Epithelial cell of esophagus (primary cell): ENCODE data around the gene ODAD4.
A peak's percentile ranks its signal among the peaks of the same experiment; 100 is the strongest.

Experiments used
- DNase-seq: peaks from one replicate; pipeline ENCODE4 v3.0.0; 2010; ENCODE audit warnings: low read depth
- H3K4me3 ChIP-seq: 2 replicates; pipeline ENCODE4 v1.5.1; 2011; ENCODE audit warnings: mild to moderate bottlenecking, low read length, control low read depth
- TF ChIP-seq, protein P1 (sequence below): IDR thresholded peaks from 2 replicates; pipeline ENCODE4 v1.5.1; 2011; ENCODE audit warnings: low read depth, mild to moderate bottlenecking, low read length, control low read depth, inconsistent platforms; ENCODE audit not compliant: insufficient read depth; ENCODE audit errors: missing control alignments

ODAD4 gene

DNA sequence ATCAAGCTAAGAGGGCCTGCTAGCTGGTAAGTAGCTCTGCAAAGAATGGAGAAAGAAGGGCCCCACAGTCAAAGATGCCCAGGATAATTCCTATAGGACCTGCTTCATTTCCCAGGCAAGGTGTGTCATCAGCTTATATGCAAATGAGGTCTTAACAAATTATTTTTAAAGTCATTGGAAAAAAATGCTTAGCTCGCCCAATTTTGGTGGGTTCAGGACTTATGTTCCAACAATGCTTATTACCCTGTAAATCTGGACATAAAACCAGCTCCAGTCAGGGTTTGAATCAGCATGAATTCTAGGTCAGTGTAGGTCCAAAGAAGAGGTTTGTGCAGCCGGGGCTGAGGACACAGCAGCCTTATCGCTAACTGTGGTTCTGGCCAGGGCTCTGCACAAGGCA is 37.0 kb upstream of the ODAD4 start:
- no peak overlapping the region for H3K4me3 ChIP-seq
- DNase-seq, result no peak
- TF ChIP-seq, protein P1, sequence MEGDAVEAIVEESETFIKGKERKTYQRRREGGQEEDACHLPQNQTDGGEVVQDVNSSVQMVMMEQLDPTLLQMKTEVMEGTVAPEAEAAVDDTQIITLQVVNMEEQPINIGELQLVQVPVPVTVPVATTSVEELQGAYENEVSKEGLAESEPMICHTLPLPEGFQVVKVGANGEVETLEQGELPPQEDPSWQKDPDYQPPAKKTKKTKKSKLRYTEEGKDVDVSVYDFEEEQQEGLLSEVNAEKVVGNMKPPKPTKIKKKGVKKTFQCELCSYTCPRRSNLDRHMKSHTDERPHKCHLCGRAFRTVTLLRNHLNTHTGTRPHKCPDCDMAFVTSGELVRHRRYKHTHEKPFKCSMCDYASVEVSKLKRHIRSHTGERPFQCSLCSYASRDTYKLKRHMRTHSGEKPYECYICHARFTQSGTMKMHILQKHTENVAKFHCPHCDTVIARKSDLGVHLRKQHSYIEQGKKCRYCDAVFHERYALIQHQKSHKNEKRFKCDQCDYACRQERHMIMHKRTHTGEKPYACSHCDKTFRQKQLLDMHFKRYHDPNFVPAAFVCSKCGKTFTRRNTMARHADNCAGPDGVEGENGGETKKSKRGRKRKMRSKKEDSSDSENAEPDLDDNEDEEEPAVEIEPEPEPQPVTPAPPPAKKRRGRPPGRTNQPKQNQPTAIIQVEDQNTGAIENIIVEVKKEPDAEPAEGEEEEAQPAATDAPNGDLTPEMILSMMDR, result no peak

DNA sequence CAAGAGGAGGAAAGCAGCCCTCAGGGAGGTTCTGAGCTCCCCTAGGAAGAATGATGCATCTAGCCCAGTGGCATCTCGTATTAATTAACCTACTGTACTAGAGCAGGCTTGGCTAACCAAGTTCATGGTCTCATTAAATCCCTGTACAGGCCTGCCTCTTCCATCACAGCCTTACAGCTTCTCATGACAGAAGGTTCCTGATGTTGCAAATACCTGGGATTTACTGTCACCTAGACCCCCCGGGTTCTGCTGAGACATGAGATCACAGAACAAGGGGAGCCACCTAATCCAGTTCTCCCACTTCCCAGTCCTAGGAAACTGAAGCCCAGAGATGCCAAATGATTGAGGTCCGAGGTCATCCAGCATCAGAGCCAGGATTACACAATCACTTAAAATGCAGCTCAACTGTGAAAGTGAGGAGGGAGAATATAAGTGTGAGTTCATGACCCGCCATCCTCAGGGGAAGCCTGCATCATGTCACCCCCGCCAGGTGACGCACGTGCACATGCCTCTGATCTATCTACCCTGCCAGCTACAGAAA is 35.6 kb upstream of the ODAD4 start:
- H3K4me3 ChIP-seq, result no peak overlapping the region
- TF ChIP-seq, protein P1, result no peak
- peak; percentile 77 for DNase-seq

DNA sequence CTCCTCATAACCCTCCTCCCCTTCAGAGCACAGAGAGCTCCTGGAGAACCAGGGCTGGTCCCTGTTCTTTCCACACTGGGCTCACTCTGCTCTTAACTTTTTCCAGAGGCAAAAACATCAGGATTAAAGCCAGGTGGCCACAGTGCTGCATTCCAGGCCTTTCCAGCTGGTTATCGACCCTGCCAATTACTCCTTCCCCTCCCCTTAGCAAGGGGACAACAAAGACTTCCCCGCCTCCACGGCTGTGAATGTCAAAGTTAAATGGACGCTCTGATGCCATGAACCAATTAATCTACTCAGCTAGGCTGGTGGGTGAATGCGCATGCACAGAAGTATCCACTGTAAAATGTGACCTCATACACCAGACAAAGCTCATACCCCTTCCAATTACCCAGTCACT is 34.8 kb upstream of the ODAD4 start:
- TF ChIP-seq, protein P1, result no peak
- DNase-seq, result no peak
- H3K4me3 ChIP-seq, result no peak overlapping the region

DNA sequence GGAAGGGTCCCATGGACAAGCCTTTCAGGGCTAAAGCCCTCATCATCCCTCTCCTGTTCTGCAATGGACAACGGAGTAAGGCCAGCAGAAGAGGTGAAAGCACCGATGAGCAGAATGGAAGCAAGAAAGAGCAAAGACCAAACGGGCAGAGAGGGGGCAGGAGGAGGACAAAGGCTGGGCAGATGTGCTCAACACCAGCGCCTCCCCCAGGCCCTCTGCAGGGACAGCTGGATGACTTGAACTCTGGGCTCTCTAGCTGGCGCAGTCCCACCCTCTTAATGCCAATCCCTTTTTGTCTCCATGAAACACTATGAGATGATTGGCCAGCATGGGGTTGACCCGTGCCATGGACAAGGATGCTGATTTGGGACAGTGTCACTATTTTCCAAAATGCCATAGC is 33.7 kb upstream of the ODAD4 start:
- no peak for DNase-seq
- TF ChIP-seq, protein P1, result no peak
- H3K4me3 ChIP-seq, result no peak overlapping the region

DNA sequence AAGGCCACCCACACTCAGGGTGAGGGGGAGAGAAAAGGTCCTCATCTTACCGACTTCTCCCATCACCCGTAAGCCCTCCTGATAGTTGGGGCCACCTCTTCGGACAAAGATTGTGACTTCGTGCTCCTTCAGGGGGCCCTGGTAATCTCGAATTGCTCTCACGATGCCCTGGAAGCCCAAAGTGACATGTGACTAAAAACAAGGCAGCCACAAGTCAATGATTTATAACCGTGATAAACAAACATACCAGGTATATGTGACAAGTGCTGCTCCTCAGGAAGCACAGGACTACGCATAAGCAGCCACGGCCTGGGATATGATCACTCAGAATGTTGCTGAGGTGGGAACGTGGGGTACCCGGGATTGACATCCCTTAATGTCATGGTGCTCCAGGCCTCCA is 28.8 kb upstream of the ODAD4 start:
- H3K4me3 ChIP-seq, result no peak overlapping the region
- DNase-seq, result no peak
- TF ChIP-seq, protein P1, result no peak

DNA sequence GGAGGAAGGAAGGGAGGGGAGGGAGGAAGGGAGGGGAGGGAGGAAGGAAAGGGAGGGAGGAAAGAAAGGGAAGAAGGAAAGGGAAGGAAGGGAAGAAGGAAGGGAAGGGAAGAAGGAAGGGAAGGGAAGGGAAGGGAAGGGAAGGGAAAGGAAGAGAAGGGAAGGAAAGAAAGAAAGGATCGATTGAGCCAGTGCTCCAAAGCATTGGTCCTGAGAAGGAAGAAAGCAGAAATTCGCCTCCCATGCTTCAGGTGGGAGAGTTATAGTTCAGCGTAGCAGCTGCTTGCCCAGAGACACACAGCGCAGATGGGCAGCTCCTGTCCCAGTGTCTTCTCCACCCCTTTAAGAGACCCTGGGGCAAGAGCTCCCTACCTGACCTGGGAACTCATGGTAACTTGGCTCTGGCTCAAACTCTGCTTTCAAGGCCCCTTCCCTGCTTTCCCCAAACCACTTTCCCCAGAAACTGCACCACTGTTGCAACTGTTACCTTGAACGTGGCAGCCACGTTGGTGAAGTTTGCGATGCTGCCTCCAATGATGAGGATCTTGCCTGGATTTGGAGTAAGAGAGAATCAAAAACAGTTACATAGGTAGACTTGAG is 26.1 kb upstream of the ODAD4 start:
- TF ChIP-seq, protein P1, result no peak
- DNase-seq, result no peak
- no peak overlapping the region for H3K4me3 ChIP-seq

DNA sequence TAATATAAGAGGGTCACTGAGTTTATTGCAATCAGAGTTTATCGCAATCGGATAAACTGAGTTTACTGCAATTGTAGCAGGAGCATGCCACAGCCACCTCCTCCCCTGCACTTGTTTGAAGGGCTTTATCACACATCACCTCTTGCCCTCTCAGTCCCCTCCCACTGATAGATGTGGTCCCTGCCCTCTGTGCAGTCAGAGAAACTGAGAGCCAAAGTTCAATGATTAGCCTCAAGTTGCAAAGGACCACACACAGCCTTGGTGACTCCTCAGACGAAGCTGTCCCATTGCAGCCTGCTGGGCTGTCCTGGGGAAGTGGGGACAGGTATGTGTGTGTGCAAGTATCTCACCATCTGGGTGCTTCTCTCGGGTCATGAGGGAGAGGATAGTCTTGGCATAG is 25.2 kb upstream of the ODAD4 start:
- DNase-seq, result no peak
- TF ChIP-seq, protein P1, result no peak
- H3K4me3 ChIP-seq, result no peak overlapping the region
